Measurements from ENCODE around the gene VPS26A. TPM values are rescaled to one million over a fixed set of nuclear protein-coding genes. Genes with fewer than 3 reads are reported as not detected.
A peak's percentile ranks its signal among the peaks of the same experiment; 100 is the strongest.

Gene VPS26A
- total RNA-seq, result 10 to 100 TPM; 43.7 to 62.5 TPM
- 10 to 100 TPM; 24.9 to 31.4 TPM for polyA plus RNA-seq
- long read RNA-seq, donor 1, transcript VPS26A-201 (9 exons, 2,697 nt), result major isoform, 15 of 21 reads
- long read RNA-seq, donor 1, partial matches to known transcripts, result 5 of 21 reads
- long read RNA-seq, donor 1, other reads (novel, unspliced or antisense), result 0 of 21 reads
- long read RNA-seq, donor 2, partial matches to known transcripts, result 11 of 15 reads
- long read RNA-seq, donor 2, other reads (novel, unspliced or antisense), result 0 of 15 reads
- long read RNA-seq, donor 3, transcript VPS26A-201 (9 exons, 2,697 nt), result major isoform, 18 of 18 reads
- long read RNA-seq, donor 3, partial matches to known transcripts, result 0 of 18 reads
- long read RNA-seq, donor 3, other reads (novel, unspliced or antisense), result 0 of 18 reads
- long read RNA-seq, donor 4, transcript VPS26A-201 (9 exons, 2,697 nt), result major isoform, 5 of 23 reads
- long read RNA-seq, donor 4, partial matches to known transcripts, result 18 of 23 reads
- long read RNA-seq, donor 4, other reads (novel, unspliced or antisense), result 0 of 23 reads
- long read RNA-seq, donor 5, transcript VPS26A-201 (9 exons, 2,697 nt), result major isoform, 24 of 43 reads
- long read RNA-seq, donor 5, partial matches to known transcripts, result 17 of 43 reads
- long read RNA-seq, donor 5, other reads (novel, unspliced or antisense), result 0 of 43 reads

GRCh38 chr10:69123747-69124562 is at the start of gene VPS26A:
TSS of gene VPS26A (plus strand) at chr10:69124178. CDS start at chr10:69124278, 100 bp downstream.
- ATAC-seq (ENCODE audit: insufficient read depth, low FRiP score) (peak; percentile 99), DNase-seq (peak; percentile 99 to 100 (median 99))
- peak within 1 kb of the TSS; percentile 91 for H3K4me3 ChIP-seq
- peak within 1 kb of the TSS; percentile 90 to 100 for H3K9ac ChIP-seq (ENCODE audit: insufficient read depth in 1 of 2, low read length in 2 of 2)
- WGBS, 2 donors, result 0% methylated on average over 46 to 82 of the region's 82 CpGs
- no peaks in the 10 kb centered on the region for H3K27me3 ChIP-seq (ENCODE audit: control insufficient read depth in 3 of 3, insufficient read depth in 3 of 3, low read length in 2 of 3)
- peak; percentile 19 for TF ChIP-seq CTCF (IDR thresholded peaks at IDR 0.05; ENCODE audit: control extremely low read depth, extremely low read depth)
- H3K9me3 ChIP-seq (ENCODE audit: control insufficient read depth in 4 of 4, insufficient read depth in 3 of 4, low read length in 3 of 4), result no peaks in the 10 kb centered on the region
- H3K36me3 ChIP-seq (ENCODE audit: control insufficient read depth in 4 of 4, insufficient read depth in 4 of 4, low read length in 4 of 4), result no peaks in the 10 kb centered on the region
- peaks cover 0 to 8% (median 3%) of the 10 kb centered on the region in 5 donors for H3K4me1 ChIP-seq (ENCODE audit: control insufficient read depth in 5 of 5, insufficient read depth in 5 of 5, low read length in 5 of 5)
- H3K27ac ChIP-seq (ENCODE audit: low read depth in 1 of 2, low read length in 1 of 2), result peak within 1 kb of the TSS; percentile 97 to 98

- H3K9ac ChIP-seq (ENCODE audit: insufficient read depth in 1 of 2, low read length in 2 of 2), result no peak overlapping the region
- WGBS, 2 donors, result 70 to 84% methylated on average over 4 of the region's 4 CpGs
- H3K4me1 ChIP-seq (ENCODE audit: control insufficient read depth in 5 of 5, insufficient read depth in 5 of 5, low read length in 5 of 5), result no peaks in the 10 kb centered on the region
- DNase-seq (no peak), ATAC-seq (ENCODE audit: insufficient read depth, low FRiP score) (no peak)
- no peaks in the 10 kb centered on the region for H3K9me3 ChIP-seq (ENCODE audit: control insufficient read depth in 4 of 4, insufficient read depth in 3 of 4, low read length in 3 of 4)
- no peak overlapping the region for H3K4me3 ChIP-seq
- no peaks in the 10 kb centered on the region for H3K27me3 ChIP-seq (ENCODE audit: control insufficient read depth in 3 of 3, insufficient read depth in 3 of 3, low read length in 2 of 3)
- no peak for TF ChIP-seq CTCF (IDR thresholded peaks at IDR 0.05; ENCODE audit: control extremely low read depth, extremely low read depth)
- no peaks in the 10 kb centered on the region for H3K36me3 ChIP-seq (ENCODE audit: control insufficient read depth in 4 of 4, insufficient read depth in 4 of 4, low read length in 4 of 4)
- H3K27ac ChIP-seq (ENCODE audit: low read depth in 1 of 2, low read length in 1 of 2), result no peak overlapping the region
Observed at GRCh38 chr10:69074532-69074931, 49.4 kb upstream of the VPS26A start.

GRCh38 chr10:69075431-69075830 is 48.5 kb upstream of the VPS26A start:
- H3K4me1 ChIP-seq (ENCODE audit: control insufficient read depth in 5 of 5, insufficient read depth in 5 of 5, low read length in 5 of 5), result no peaks in the 10 kb centered on the region
- H3K27me3 ChIP-seq (ENCODE audit: control insufficient read depth in 3 of 3, insufficient read depth in 3 of 3, low read length in 2 of 3), result peaks cover 0 to 2% (median 0%) of the 10 kb centered on the region in 3 donors
- H3K9me3 ChIP-seq (ENCODE audit: control insufficient read depth in 4 of 4, insufficient read depth in 3 of 4, low read length in 3 of 4), result no peaks in the 10 kb centered on the region
- no peak overlapping the region for H3K4me3 ChIP-seq
- H3K27ac ChIP-seq (ENCODE audit: low read depth in 1 of 2, low read length in 1 of 2), result no peak overlapping the region
- no peak for TF ChIP-seq CTCF (IDR thresholded peaks at IDR 0.05; ENCODE audit: control extremely low read depth, extremely low read depth)
- 46 to 71% methylated on average over 4 of the region's 4 CpGs for WGBS, 2 donors
- no peak for DNase-seq
- no peak overlapping the region for H3K9ac ChIP-seq (ENCODE audit: insufficient read depth in 1 of 2, low read length in 2 of 2)
- no peak for ATAC-seq (ENCODE audit: insufficient read depth, low FRiP score)
- H3K36me3 ChIP-seq (ENCODE audit: control insufficient read depth in 4 of 4, insufficient read depth in 4 of 4, low read length in 4 of 4), result no peaks in the 10 kb centered on the region
